ENCODE results near the gene STX2.
"Not testable (repeated sequence)": the region's sequence is repeated elsewhere in the genome, so short reads cannot be mapped to it uniquely, and the experiment has no call there.

The STX2 gene

GRCh38 chr12:130876297-130876696, 37.2 kb upstream of the STX2 start:
- TF ChIP-seq CTCF (IDR thresholded peaks at IDR 0.05; ENCODE audit: insufficient read depth, low read length, poor library complexity, severe bottlenecking) (no peak), EZH2phosphoT487 (conservative IDR thresholded peaks at IDR 0.05; ENCODE audit: low read length) (no peak)
- peaks cover 44% of the 10 kb centered on the region for H3K36me3 ChIP-seq (ENCODE audit: low read length)
- no peak overlapping the region for H2AFZ ChIP-seq (ENCODE audit: low read depth, low read length, severe bottlenecking)
- H3K4me2 ChIP-seq (ENCODE audit: low read depth, low read length, poor library complexity, severe bottlenecking) = peak overlapping the region; percentile 26
- H4K20me1 ChIP-seq (ENCODE audit: low read depth, low read length) = peaks cover 37% of the 10 kb centered on the region
- no peak overlapping the region for H3K27ac ChIP-seq (ENCODE audit: low read depth, low read length)
- peaks cover 30% of the 10 kb centered on the region for H3K79me2 ChIP-seq (ENCODE audit: insufficient read depth, low read length)
- no peaks in the 10 kb centered on the region for H3K9me2 ChIP-seq (replicated peaks; ENCODE audit: insufficient read depth, low read length)
- H3F3A ChIP-seq (ENCODE audit: insufficient read depth) = peaks cover 73% of the 10 kb centered on the region
- H3K27me3 ChIP-seq (ENCODE audit: low read length) = no peaks in the 10 kb centered on the region
- H3K9me3 ChIP-seq (ENCODE audit: insufficient read depth, low read length) = no peaks in the 10 kb centered on the region
- no peak overlapping the region for H3K9ac ChIP-seq (ENCODE audit: low read length)
- H3K4me3 ChIP-seq (ENCODE audit: insufficient read depth, low read length, poor library complexity, severe bottlenecking) = no peak overlapping the region

- H3K27me3 ChIP-seq (ENCODE audit: low read length); H3K4me3 ChIP-seq (ENCODE audit: insufficient read depth, low read length, poor library complexity, severe bottlenecking); H2AFZ ChIP-seq (ENCODE audit: low read depth, low read length, severe bottlenecking); H3K9me3 ChIP-seq (ENCODE audit: insufficient read depth, low read length); H3K4me2 ChIP-seq (ENCODE audit: low read depth, low read length, poor library complexity, severe bottlenecking); H3K9me2 ChIP-seq (replicated peaks; ENCODE audit: insufficient read depth, low read length); H3K9ac ChIP-seq (ENCODE audit: low read length); H3K27ac ChIP-seq (ENCODE audit: low read depth, low read length): not testable (repeated sequence)
- Histone ChIP-seq H3K36me3 (ENCODE audit: low read length) (peaks cover 44% of the 10 kb centered on the region), H3F3A (ENCODE audit: insufficient read depth) (peaks cover 77% of the 10 kb centered on the region), H4K20me1 (ENCODE audit: low read depth, low read length) (peaks cover 37% of the 10 kb centered on the region), H3K79me2 (ENCODE audit: insufficient read depth, low read length) (peaks cover 30% of the 10 kb centered on the region)
Measured at GRCh38 chr12:130875708-130876107, 36.7 kb upstream of the STX2 start.

- H3F3A ChIP-seq (ENCODE audit: insufficient read depth) = peaks cover 82% of the 10 kb centered on the region
- no peak overlapping the region for H3K27ac ChIP-seq (ENCODE audit: low read depth, low read length)
- H3K79me2 ChIP-seq (ENCODE audit: insufficient read depth, low read length) = peaks cover 30% of the 10 kb centered on the region
- no peaks in the 10 kb centered on the region for H3K9me3 ChIP-seq (ENCODE audit: insufficient read depth, low read length)
- peak overlapping the region; percentile 78 for H3K4me2 ChIP-seq (ENCODE audit: low read depth, low read length, poor library complexity, severe bottlenecking)
- no peaks in the 10 kb centered on the region for H3K27me3 ChIP-seq (ENCODE audit: low read length)
- H3K4me3 ChIP-seq (ENCODE audit: insufficient read depth, low read length, poor library complexity, severe bottlenecking) = no peak overlapping the region
- no peak for TF ChIP-seq CTCF (IDR thresholded peaks at IDR 0.05; ENCODE audit: insufficient read depth, low read length, poor library complexity, severe bottlenecking)
- TF ChIP-seq EZH2phosphoT487 (conservative IDR thresholded peaks at IDR 0.05; ENCODE audit: low read length) = no peak
- H3K9ac ChIP-seq (ENCODE audit: low read length) = no peak overlapping the region
- no peaks in the 10 kb centered on the region for H3K9me2 ChIP-seq (replicated peaks; ENCODE audit: insufficient read depth, low read length)
- no peak overlapping the region for H2AFZ ChIP-seq (ENCODE audit: low read depth, low read length, severe bottlenecking)
- H4K20me1 ChIP-seq (ENCODE audit: low read depth, low read length) = peaks cover 37% of the 10 kb centered on the region
- peaks cover 44% of the 10 kb centered on the region for H3K36me3 ChIP-seq (ENCODE audit: low read length)
Measured at GRCh38 chr12:130875193-130875592, 36.1 kb upstream of the STX2 start.

GRCh38 chr12:130874696-130875095, 35.6 kb upstream of the STX2 start:
- H3K36me3 ChIP-seq (ENCODE audit: low read length) = peaks cover 44% of the 10 kb centered on the region
- H3K9me3 ChIP-seq (ENCODE audit: insufficient read depth, low read length) = no peaks in the 10 kb centered on the region
- H3K9ac ChIP-seq (ENCODE audit: low read length) = 0 out of 2 replicates have a peak overlapping the region, but pooled peaks have one; percentile 99
- H4K20me1 ChIP-seq (ENCODE audit: low read depth, low read length) = peaks cover 37% of the 10 kb centered on the region
- H3K4me3 ChIP-seq (ENCODE audit: insufficient read depth, low read length, poor library complexity, severe bottlenecking) = no peak overlapping the region
- no peaks in the 10 kb centered on the region for H3K27me3 ChIP-seq (ENCODE audit: low read length)
- peaks cover 30% of the 10 kb centered on the region for H3K79me2 ChIP-seq (ENCODE audit: insufficient read depth, low read length)
- H3K4me2 ChIP-seq (ENCODE audit: low read depth, low read length, poor library complexity, severe bottlenecking) = peak overlapping the region; percentile 78
- no peak overlapping the region for H3K27ac ChIP-seq (ENCODE audit: low read depth, low read length)
- H3K9me2 ChIP-seq (replicated peaks; ENCODE audit: insufficient read depth, low read length) = no peaks in the 10 kb centered on the region
- H3F3A ChIP-seq (ENCODE audit: insufficient read depth) = peaks cover 85% of the 10 kb centered on the region
- H2AFZ ChIP-seq (ENCODE audit: low read depth, low read length, severe bottlenecking) = no peak overlapping the region
- TF ChIP-seq EZH2phosphoT487 (conservative IDR thresholded peaks at IDR 0.05; ENCODE audit: low read length) (no peak), CTCF (IDR thresholded peaks at IDR 0.05; ENCODE audit: insufficient read depth, low read length, poor library complexity, severe bottlenecking) (no peak)

All from SU-DHL-6 (cell line).